ENCODE measurements around the gene FIGN. TPM values are rescaled to one million over a fixed set of nuclear protein-coding genes. Genes with fewer than 3 reads are reported as not detected.

Gene FIGN
- total and polyA plus RNA-seq, 7 donors, result 0.08 to 3.0 (median 1.2) TPM

DNA sequence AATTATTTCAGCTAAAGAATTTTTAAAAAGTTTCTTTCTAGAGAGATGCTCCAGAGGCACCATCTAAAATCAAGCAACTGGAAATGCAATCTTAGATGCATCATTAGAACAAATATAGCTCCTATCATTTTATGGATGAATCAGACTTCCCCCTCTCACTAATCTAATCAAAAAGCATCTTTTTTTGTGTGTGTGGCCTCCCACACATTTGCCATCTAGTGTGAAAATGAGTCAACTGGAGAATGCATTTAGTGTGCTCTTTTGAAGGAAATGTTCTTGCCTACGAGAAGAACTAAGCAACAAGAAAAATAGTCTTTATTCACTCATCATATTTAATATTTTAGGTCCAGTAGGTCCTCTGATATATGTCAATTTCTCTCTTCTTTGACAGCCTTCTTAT lies 39.5 kb upstream of the FIGN start:
- no peaks in the 10 kb centered on the region for H3K9me3 ChIP-seq
- H3K27me3 ChIP-seq (ENCODE audit: insufficient read depth in 3 of 3, low read length in 2 of 3), result no peaks in the 10 kb centered on the region
- 39 to 58% (median 58%) methylated on average over 1 of the region's 1 CpG for WGBS, 3 donors
- H3K27ac ChIP-seq, result no peak overlapping the region
- no peak for TF ChIP-seq CTCF (IDR thresholded peaks at IDR 0.05)
- intact Hi-C loops (cut with DNase I), result no loop called here
- H3K36me3 ChIP-seq (ENCODE audit: insufficient read depth in 1 of 2, low read depth in 1 of 2), result no peaks in the 10 kb centered on the region
- H3K4me1 ChIP-seq, result no peaks in the 10 kb centered on the region
- DNase-seq (no peak), ATAC-seq (no peak)
- no peak overlapping the region for H3K4me3 ChIP-seq

DNA sequence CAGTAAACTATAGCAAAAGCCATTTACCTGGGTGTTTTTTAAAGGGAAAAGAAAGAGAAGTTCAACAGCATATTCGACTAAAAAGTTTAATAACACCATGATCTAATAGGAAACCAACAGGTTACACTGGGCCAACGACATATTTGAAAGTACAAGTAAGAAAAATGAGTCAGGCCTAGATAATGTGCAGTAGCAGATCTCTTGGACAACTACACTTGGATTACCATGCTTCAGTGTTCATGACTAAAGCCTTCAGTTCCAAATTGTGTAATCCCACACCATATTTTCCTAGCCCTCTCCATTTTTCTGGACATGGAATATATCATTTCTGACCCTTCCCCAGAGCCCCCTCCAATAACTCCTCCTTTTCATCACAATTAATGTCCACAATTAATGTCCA lies 39.1 kb upstream of the FIGN start:
- no peak overlapping the region for H3K4me3 ChIP-seq
- intact Hi-C loops (cut with DNase I), result no loop called here
- DNase-seq (no peak), ATAC-seq (peak; percentile 39 to 71 (median 52))
- no peaks in the 10 kb centered on the region for H3K4me1 ChIP-seq
- WGBS, 3 donors, result 22 to 43% (median 31%) methylated on average over 2 of the region's 2 CpGs
- H3K27ac ChIP-seq, result no peak overlapping the region
- H3K27me3 ChIP-seq (ENCODE audit: insufficient read depth in 3 of 3, low read length in 2 of 3), result no peaks in the 10 kb centered on the region
- H3K36me3 ChIP-seq (ENCODE audit: insufficient read depth in 1 of 2, low read depth in 1 of 2), result no peaks in the 10 kb centered on the region
- no peak for TF ChIP-seq CTCF (IDR thresholded peaks at IDR 0.05)
- H3K9me3 ChIP-seq, result no peaks in the 10 kb centered on the region

GRCh38 chr2:163773276-163773675 lies 37.5 kb upstream of the FIGN start:
- no peak for TF ChIP-seq CTCF (IDR thresholded peaks at IDR 0.05)
- intact Hi-C loops (cut with DNase I), result no loop called here
- DNase-seq, result no peak
- no peak for ATAC-seq
- no peak overlapping the region for H3K27ac ChIP-seq
- WGBS, 3 donors, result 86 to 91% (median 91%) methylated on average over 3 of the region's 3 CpGs
- no peaks in the 10 kb centered on the region for H3K27me3 ChIP-seq (ENCODE audit: insufficient read depth in 3 of 3, low read length in 2 of 3)
- no peak overlapping the region for H3K4me3 ChIP-seq
- H3K4me1 ChIP-seq, result no peaks in the 10 kb centered on the region
- no peaks in the 10 kb centered on the region for H3K9me3 ChIP-seq
- H3K36me3 ChIP-seq (ENCODE audit: insufficient read depth in 1 of 2, low read depth in 1 of 2), result no peaks in the 10 kb centered on the region

- H3K4me3 ChIP-seq, result no peak overlapping the region
- no peak overlapping the region for H3K27ac ChIP-seq
- intact Hi-C loops (cut with DNase I), result no loop called here
- no peaks in the 10 kb centered on the region for H3K4me1 ChIP-seq
- no peaks in the 10 kb centered on the region for H3K9me3 ChIP-seq
- H3K27me3 ChIP-seq (ENCODE audit: insufficient read depth in 3 of 3, low read length in 2 of 3), result no peaks in the 10 kb centered on the region
- H3K36me3 ChIP-seq (ENCODE audit: insufficient read depth in 1 of 2, low read depth in 1 of 2), result no peaks in the 10 kb centered on the region
- TF ChIP-seq CTCF (IDR thresholded peaks at IDR 0.05), result no peak
- DNase-seq (no peak), ATAC-seq (no peak)
- WGBS, 3 donors, result 92 to 97% (median 93%) methylated on average over 4 of the region's 4 CpGs
Observed at GRCh38 chr2:163771596-163771995, 35.8 kb upstream of the FIGN start.

DNA sequence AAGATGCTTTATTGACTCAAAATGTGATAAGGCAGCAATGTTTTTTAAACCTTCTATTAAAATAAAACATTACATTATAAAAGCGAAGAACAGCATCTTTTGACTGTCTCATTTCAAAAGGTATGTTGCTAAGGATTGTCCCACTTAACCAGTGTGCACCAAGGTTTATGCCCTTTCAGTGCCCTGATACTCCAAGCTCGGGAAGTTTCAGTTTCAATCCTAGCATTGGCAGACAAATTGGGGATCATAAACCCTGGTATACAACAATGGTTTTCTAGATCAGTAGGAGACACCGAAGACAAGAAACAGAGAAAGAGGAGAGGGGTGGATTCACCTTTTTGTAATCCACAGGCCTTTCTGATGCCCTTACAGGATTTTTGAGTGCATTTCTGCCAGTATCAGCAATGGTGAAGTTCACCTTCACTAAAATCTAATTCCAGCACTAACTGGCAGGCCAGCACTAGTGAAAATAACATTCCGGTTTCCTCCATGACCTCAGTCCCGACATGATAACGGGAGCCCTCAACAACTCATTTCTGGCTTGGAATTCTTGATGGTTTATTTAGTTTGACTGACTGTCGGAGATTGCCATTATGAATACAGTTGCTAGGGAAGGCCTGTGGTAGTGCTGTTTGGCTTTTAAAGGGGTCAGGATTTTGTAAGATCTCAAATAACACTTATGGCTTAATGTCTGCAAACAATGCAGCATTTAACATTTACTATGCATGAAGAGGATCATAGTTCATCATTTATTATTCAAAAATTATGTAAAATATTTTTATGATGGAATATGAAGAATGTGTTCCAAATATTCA lies 33.3 kb upstream of the FIGN start:
- H3K9me3 ChIP-seq, result no peaks in the 10 kb centered on the region
- H3K4me1 ChIP-seq, result no peaks in the 10 kb centered on the region
- no peaks in the 10 kb centered on the region for H3K27me3 ChIP-seq (ENCODE audit: insufficient read depth in 3 of 3, low read length in 2 of 3)
- TF ChIP-seq CTCF (IDR thresholded peaks at IDR 0.05), result no peak
- no peaks in the 10 kb centered on the region for H3K36me3 ChIP-seq (ENCODE audit: insufficient read depth in 1 of 2, low read depth in 1 of 2)
- no peak for DNase-seq
- intact Hi-C loops (cut with DNase I), result no loop called here
- ATAC-seq, result no peak
- 78 to 83% (median 83%) methylated on average over 7 of the region's 7 CpGs for WGBS, 3 donors
- H3K4me3 ChIP-seq, result no peak overlapping the region
- no peak overlapping the region for H3K27ac ChIP-seq

All from psoas muscle (tissue), 8 donors.